ENCODE results near the gene THAP7. TPM values are rescaled to one million over a fixed set of nuclear protein-coding genes. Genes with fewer than 3 reads are reported as not detected.

The THAP7 gene
- total RNA-seq, 1 donor from 2014 or later = 22.0 TPM

GRCh38 chr22:21038405-21038804, 36.5 kb upstream of the THAP7 start:
- intact Hi-C loops (cut with DNase I) = no loop called here

GRCh38 chr22:21034989-21035388, 33.1 kb upstream of the THAP7 start:
- intact Hi-C loops (cut with DNase I) = no loop called here
- no peak overlapping the region for H3K27ac ChIP-seq
- no peaks in the 10 kb centered on the region for H3K9me3 ChIP-seq
- H3K4me3 ChIP-seq = no peak overlapping the region
- peaks cover 7% of the 10 kb centered on the region for H3K4me1 ChIP-seq
- ATAC-seq (no peak), DNase-seq (no peak)
- TF ChIP-seq CTCF (IDR thresholded peaks at IDR 0.05) = no peak
- H3K27me3 ChIP-seq = peaks cover 26% of the 10 kb centered on the region
- H3K36me3 ChIP-seq = no peaks in the 10 kb centered on the region

More at GRCh38 chr22:21038405-21038804, 36.5 kb upstream of the THAP7 start:
- H3K27ac ChIP-seq = peak overlapping the region; percentile 6
- no peaks in the 10 kb centered on the region for H3K36me3 ChIP-seq
- H3K9me3 ChIP-seq = no peaks in the 10 kb centered on the region
- H3K27me3 ChIP-seq = no peaks in the 10 kb centered on the region
- no peak for TF ChIP-seq CTCF (IDR thresholded peaks at IDR 0.05)
- no peak for ATAC-seq
- no peak for DNase-seq
- no peaks in the 10 kb centered on the region for H3K4me1 ChIP-seq
- H3K4me3 ChIP-seq = no peak overlapping the region

GRCh38 chr22:21033895-21034294, 32.0 kb upstream of the THAP7 start:
- Histone ChIP-seq H3K4me1 (peaks cover 7% of the 10 kb centered on the region), H3K4me3 (no peak overlapping the region), H3K36me3 (no peaks in the 10 kb centered on the region), H3K27me3 (peaks cover 26% of the 10 kb centered on the region), H3K9me3 (no peaks in the 10 kb centered on the region), H3K27ac (no peak overlapping the region)
- no peak for ATAC-seq
- DNase-seq = no peak
- no peak for TF ChIP-seq CTCF (IDR thresholded peaks at IDR 0.05)
- intact Hi-C loops (cut with DNase I) = no loop called here

GRCh38 chr22:21032868-21033688, 31.2 kb upstream of the THAP7 start:
- TF ChIP-seq CTCF (IDR thresholded peaks at IDR 0.05) = no peak
- Histone ChIP-seq H3K36me3 (no peaks in the 10 kb centered on the region), H3K9me3 (no peaks in the 10 kb centered on the region), H3K4me3 (no peak overlapping the region), H3K4me1 (peaks cover 7% of the 10 kb centered on the region), H3K27me3 (peaks cover 26% of the 10 kb centered on the region), H3K27ac (no peak overlapping the region)
- ATAC-seq (no peak), DNase-seq (no peak)
- intact Hi-C loops (cut with DNase I) = no loop called here

- intact Hi-C loops (cut with DNase I) = no loop called here
- no peak for TF ChIP-seq CTCF (IDR thresholded peaks at IDR 0.05)
- ATAC-seq (peak; percentile 56), DNase-seq (no peak)
- Histone ChIP-seq H3K27ac (no peak within 1 kb of the TSS), H3K4me1 (peaks cover 7% of the 10 kb centered on the region), H3K27me3 (peaks cover 26% of the 10 kb centered on the region), H3K4me3 (peak within 1 kb of the TSS; percentile 41), H3K36me3 (no peaks in the 10 kb centered on the region), H3K9me3 (no peaks in the 10 kb centered on the region)
Observed at GRCh38 chr22:21032037-21032867, 30.3 kb upstream of the THAP7 start, which contains the start of gene SLC7A4. Gene SLC7A4, minus strand, starts transcription at chr22:21032561. Its CDS starts 749 bp downstream, at chr22:21031812.

Data from upper lobe of right lung (tissue), 1 donor.